ENCODE data around the gene TJP3.
"Not testable (repeated sequence)": the region's sequence is repeated elsewhere in the genome, so short reads cannot be mapped to it uniquely, and the experiment has no call there.

TJP3 gene, protein sequence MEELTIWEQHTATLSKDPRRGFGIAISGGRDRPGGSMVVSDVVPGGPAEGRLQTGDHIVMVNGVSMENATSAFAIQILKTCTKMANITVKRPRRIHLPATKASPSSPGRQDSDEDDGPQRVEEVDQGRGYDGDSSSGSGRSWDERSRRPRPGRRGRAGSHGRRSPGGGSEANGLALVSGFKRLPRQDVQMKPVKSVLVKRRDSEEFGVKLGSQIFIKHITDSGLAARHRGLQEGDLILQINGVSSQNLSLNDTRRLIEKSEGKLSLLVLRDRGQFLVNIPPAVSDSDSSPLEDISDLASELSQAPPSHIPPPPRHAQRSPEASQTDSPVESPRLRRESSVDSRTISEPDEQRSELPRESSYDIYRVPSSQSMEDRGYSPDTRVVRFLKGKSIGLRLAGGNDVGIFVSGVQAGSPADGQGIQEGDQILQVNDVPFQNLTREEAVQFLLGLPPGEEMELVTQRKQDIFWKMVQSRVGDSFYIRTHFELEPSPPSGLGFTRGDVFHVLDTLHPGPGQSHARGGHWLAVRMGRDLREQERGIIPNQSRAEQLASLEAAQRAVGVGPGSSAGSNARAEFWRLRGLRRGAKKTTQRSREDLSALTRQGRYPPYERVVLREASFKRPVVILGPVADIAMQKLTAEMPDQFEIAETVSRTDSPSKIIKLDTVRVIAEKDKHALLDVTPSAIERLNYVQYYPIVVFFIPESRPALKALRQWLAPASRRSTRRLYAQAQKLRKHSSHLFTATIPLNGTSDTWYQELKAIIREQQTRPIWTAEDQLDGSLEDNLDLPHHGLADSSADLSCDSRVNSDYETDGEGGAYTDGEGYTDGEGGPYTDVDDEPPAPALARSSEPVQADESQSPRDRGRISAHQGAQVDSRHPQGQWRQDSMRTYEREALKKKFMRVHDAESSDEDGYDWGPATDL

DNA sequence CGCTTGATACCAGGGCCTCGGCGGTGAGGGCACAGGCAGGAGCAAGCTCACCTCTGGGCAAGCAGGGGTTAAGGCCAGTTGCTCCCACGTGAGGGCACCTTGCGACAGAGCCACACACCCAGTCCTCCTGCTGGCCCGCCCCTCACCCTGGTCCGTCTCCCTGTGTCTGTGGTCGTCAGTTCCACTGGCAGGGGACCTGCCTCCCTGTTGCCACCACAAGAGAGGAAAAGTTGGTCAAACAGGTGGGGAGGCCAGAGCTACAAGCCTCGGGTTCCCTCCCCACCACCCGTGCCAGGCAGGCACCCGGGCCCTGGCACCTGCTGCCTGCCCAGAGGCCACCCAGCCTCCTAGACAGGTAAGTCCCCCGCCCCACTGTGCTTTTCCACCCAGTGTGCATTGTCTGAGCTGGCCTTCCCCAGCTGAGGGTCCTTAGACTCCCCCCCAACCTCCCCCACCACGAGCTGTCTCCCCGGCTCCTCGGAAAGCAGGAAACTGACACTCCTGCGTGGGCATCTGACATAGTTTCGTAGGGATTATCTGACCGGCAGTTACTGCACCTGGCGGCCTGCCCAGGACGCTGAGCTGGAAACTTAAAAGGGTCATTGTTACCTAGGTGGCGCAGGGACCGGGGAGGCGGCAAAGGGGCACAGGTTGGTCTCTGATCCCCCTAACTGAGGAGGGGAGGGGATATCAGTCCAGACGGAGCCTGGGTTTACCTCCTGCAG lies at the start of gene TJP3:
TSS of gene TJP3 (plus strand) at position 178 of the 725 bp plus-strand sequence. CDS start 20,049 bp downstream, outside the sequence.
- DNase-seq (ENCODE audit: low read depth in 2 of 2), result no peak

DNA sequence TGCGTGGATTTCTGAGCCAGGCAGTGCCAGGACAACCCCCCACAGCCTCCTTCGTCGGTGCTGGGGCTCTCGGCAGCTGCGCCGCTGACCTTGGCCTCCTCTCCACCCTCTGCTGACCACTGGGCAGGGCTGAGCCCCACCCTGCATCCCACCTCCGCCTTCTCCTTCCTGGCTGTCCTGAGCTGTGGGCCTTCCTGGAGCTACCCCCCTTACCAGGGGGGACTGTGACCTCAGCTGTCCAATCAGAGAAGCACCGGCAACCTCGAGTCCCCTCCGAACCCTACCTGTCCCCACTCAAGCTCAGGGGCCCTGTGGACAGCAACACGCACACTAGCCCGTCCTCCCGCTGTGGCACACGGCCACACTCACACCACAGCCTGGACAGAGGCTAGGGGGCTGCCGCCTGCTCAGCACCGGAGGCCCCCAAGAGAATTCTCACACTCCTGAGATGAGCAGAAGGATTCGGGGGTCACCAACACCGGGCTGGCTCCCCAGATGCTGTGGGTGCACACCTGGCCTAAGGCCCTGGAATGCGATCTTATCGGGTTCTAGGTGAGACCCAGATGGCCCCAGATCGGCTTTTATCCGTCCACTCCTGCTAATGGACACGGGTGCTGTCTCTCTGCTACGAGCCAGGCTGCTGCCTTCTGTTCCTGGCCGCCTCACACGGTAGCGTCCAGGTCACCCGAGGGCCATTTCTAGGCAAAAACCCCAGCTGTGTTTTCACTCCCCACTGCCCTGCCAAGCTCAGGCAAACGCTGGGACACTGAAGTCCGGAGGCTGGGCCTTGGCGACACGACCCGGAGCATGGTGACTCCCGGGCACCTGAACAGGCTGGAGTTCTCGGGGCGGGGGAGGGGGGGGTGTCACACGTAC lies 49.1 kb upstream of the TJP3 start:
- DNase-seq (ENCODE audit: low read depth in 2 of 2), result no peak

DNA sequence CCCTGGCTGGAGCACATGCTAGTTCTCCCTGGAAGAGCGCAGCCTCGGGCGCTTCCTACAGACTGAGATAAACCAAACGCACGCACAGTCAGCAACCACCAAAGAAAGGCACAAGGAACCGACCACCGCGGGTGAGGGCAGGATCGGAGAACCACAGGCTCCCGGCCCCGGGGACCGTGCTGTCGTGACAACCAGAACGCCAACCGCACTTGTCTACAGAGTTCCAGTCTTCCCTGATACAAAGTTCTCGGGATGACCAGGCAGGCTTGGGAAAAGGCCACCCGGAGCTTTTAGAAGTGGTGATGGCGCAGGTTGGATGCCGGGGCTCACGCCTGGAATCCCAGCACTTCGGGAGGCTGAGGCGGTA lies 48.5 kb upstream of the TJP3 start:
- no peak for DNase-seq (ENCODE audit: low read depth in 2 of 2)

DNA sequence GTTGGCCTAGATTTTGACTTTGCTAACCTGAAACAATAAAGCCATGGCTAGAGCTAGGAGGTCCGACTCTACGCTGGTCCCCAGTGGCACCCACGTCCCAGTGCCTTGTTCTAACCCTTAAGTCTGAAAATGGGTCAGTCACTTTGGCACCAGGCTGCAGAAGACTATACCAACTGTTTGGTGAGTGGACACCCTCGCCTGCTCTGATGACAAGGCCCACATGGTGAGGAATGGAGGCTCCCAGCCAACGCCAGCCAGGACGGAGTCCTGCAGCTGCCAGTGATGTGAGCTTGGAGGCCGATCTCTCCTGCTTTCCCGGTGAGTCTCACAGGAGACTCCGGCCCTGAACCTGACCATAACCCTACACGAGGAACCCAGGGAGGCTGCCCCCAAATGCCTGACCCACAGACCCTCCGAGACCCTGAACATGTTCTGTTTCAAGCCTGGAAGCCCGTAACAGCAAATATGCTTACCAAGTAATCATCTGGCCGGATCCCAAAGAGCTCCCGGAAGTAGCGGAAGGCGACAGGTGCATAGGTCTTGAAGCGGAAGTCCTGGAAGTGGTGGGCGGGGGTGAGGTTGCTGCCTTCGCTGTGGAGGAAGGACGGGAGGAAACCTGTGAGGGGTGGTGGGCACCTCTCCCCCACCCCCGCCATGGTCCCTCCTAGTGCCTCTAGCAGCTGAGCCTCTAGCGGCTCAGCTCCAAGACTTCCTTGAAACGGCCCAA lies 47.5 kb upstream of the TJP3 start:
- DNase-seq (ENCODE audit: low read depth in 2 of 2), result no peak

DNA sequence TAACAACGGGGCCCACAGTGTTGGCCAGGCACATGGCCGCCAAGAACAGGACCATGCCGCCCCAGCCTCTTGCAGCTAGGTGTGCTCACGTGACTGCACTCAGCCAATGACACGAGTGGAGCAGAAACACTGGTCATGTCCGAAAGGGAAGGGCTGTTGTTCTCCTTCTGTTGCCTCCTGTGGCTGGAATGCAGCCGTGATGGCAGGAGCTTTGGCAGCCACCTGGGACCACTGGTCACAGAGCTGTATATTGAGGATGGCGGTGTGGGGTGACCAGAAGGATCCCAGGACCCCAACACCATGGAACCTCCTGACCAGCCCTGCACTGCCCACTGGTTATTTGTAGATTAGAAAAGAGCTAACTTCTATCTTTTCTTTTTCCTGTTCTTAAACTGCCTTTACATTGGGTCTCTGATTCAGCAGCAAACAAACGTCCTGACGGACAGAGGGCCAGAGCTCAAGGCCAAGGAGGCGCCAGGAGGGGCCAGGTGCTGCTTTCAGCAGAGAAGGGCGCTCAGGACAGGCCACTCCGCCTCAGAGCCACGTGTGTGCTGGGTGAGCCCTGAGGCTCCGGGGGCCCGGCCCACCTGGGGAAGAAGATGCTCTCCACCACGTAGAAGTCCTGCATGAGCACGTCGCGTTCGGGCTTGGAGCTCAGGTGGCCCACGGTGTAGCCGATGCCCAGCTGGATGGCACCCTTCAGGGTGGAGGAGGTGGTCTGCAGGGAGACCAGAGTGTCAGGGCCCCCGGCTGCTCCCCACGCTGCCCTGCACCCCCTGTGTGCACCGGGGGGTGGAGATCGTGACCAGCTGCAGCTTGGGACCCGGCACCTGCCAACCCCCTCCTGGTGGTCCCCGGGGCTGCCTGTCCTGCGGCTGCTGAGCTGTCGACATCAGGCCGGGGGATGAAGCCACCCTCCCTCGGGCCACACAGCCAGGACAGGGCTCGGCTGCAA lies 46.6 kb upstream of the TJP3 start:
- DNase-seq (ENCODE audit: low read depth in 2 of 2), result no peak

DNA sequence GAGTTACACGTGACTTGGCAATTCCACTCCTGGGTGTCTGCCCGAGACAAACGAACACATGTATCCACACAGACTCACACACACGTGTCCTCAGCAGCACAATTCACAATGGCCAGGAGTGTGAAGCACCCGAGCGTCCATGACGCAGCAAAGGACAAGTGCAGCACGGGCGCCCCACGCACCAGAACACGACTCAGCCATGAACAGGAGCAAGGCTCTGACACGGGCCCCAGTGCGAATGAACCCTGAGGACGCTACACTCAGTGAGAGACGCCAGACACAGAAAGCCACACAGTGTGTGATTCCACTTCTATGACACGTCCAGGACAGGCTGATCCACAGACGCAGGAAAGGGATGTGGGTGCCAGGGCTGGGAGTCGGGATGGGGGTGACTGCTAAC lies 44.3 kb upstream of the TJP3 start:
- no peak for DNase-seq (ENCODE audit: low read depth in 2 of 2)

DNA sequence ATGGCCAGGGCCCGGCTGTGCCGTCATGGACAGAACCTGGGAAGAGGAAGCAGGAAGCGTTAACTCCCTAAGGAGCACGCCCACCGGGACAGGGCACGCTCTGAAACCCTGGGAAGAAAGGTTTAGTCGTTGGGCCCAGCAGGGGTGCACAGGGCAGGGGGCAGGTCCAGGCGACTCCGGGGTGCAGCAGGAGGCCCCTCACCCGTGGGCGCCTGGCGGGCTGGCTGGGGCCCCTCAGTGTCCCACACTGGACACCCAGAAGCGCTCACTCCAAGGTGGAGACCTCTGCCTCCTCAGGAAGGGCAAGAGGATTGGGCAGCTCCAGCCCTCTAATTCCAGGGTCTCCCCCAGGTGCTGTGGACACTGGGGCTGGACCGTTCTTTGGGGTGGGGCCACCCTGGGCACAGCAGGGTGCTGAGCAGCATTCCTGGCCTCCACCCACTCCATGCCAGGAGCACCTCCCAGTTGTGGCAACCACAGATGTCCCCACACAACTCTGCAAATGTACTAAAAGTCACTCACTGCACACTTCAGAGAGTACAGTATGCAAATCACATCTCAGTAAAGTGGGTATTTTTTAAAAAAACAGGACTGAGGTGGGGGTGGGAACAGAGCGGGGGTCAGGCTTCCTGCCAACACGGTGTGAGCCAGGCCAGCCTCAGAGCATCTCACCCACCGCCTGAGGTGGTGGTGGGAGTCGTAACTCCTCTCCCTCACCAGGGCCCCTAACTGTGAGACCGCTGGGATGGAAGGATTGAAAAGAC lies 43.1 kb upstream of the TJP3 start:
- DNase-seq (ENCODE audit: low read depth in 2 of 2), result no peak

DNA sequence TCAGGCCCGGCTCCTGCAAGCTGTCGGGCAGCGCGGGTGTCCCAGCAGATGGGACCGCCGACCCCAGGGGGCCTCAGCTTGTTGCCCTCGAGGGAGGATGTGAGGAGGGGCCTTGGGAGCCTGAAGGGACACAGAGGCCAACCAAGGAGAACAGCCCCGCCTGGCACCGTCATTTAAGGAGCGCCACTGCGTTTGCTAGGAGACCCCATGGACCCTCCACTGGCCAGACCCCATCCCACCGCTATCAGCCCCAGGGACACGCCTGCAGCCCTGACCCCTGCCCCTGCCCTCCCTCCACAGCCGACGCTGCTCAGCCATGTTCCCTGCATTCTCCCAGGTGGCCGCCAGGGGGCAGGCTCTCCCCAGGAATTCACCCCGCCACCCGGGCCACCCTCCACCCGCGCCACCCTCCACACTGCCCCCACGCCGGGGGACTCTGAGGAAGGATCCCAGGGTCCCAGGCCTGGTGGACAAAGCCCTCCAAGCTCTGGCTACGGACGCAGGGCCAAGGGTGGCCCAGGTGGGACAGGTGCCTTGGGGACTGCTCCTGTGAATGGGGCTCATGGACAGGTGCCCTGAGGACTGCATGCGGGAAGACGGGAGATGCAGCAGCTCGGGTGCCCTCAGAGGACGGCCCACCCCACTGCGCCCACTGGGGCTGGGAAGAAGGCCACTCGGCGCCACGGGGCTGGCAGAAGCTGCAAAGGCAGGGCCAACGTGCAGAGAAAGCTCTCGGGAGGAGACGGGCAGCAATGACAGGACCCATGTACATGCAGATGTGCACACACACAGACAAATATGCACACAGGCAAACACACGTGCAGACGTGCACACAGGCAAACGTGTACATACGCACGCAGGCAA lies 42.3 kb upstream of the TJP3 start:
- DNase-seq (ENCODE audit: low read depth in 2 of 2), result no peak

DNA sequence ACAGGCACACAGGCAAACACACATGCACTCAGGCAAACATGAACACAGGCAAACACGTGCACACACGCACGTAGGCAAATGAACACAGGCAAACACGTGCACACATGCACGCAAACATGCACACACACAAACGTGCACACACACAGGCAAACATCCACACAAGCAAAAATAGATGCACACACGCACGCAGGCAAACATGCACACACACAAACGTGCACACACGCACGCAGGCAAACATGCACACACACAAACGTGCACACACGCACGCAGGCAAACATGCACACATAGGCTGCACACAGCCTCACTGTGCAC lies 41.7 kb upstream of the TJP3 start:
- not testable (repeated sequence) for DNase-seq (ENCODE audit: low read depth in 2 of 2)

DNA sequence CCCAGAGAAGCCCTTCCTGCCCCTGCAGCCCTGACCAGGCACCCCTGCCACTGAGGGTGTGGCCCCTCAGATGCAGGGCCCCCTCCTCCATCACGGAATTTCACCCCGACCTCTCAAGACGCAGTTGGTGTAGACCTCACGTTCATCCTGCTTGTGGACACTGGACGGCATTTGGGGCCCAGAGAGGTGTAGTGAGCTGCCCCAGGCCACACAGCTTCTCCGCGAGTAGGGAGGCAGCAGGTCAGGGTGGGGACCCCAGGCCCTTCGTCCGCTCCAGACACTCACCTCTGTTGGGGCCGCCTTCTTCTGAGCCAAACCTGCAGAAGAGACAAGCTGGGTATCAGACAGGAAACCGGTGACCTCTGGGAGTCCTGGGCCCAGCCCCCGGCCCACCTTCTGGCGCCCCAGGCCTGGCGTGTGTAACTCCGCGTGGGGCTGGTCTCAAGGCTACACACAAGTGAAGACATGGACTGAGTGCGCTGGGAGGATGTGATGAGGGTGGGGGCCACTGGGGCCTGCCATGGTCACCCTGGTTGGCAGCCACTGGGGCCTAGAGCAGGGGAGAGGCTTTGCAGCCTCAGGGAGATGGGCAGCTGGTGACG lies 41.0 kb upstream of the TJP3 start:
- DNase-seq (ENCODE audit: low read depth in 2 of 2), result no peak

DNA sequence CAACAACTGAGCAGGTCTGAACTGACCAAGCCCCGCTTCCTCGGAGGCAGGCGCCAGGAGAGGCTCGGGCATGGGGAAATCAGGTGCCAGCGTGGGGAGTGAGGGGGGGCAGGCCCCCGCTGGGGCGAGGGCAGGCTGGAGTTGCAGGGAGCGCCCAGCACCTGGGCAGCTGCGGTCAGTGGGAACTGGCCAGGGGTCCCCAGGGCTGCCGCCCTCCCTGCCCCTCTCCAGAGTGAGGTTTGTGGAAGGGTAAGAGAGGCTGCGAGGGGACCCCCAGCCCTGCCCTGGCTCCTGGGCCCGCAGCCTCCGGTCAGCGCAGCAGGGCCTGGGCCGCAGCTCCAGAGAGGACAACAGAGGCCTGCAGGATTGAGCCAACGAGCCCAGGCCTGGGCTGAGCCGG lies 40.4 kb upstream of the TJP3 start:
- no peak for DNase-seq (ENCODE audit: low read depth in 2 of 2)

DNA sequence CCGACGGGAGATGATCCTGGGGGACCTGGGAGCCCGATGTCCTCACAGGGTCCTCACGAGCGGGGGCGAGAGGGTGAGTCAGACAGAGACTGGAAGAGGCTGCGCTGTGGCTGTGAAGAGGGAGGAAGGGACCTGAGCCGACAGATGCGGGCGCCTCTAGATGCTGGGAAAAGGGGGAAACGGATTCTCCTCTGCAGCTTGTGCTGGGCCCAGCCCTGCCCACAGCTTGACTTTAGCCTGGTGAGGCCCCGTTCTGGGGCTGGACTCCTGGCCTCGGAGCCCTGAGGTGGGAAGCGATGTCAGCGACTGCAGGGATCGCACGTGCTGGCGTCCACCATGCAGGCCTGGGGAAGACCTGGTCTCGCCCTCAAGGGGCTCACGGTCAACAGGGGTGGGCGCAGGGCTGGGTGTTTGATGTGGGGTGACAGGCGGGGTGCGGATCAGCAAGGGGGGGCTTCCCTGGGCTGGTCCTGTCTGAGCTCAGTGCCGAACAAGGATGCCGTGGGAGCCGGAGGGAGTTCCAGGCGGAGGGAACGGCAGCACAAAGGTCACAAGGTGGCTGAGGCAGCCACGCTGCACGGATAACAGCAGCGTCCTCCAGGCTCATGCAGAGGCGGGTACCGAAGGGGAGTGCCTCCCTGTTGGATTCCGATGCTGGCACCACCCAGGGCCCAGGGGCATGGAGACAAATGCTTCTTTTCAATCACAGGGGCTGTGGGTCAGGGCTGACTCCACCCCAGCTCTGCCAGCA lies 39.7 kb upstream of the TJP3 start:
- no peak for DNase-seq (ENCODE audit: low read depth in 2 of 2)

DNA sequence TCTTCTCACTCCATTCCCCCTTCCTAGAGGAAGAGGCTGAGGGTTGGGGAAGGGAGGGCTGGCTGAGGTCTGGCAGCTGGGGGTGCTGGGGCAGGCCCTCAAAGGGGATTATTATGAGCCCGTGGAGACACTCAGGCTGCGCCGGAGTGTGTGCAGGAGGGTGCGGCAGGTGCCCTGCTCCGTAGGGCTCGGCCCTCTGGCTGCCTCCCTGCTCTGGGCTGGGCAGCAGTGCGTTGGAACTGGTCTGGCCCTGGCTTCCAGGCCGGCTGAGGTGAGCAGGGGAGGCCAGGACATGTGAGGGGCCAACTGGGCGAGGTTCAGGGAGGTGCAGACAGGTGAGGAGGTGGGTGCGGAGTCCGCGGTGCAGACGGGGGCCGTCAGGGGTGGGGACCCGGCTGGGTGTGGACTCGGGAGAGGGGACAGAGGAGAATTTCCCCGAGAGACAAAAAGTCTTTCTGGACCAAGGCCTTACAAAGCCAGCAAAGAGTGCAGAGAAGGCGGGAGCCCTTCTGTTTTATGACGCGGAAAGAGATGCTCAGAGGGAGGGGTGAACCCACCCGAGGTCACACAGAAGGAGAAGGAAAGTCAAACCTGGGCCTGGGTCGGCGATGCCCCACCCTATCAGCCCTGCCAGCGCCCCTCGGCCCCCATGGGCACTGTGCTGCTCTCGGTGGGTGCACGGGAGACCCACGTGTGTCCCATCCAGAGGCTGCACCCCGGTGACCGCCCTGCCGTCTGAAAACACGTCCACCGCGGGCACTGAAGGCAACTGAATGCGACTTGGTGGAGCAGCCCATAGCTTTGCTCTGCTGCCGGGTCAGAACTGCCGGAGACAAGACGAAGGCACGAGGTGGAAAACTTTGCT lies 38.9 kb upstream of the TJP3 start:
- DNase-seq (ENCODE audit: low read depth in 2 of 2), result no peak

DNA sequence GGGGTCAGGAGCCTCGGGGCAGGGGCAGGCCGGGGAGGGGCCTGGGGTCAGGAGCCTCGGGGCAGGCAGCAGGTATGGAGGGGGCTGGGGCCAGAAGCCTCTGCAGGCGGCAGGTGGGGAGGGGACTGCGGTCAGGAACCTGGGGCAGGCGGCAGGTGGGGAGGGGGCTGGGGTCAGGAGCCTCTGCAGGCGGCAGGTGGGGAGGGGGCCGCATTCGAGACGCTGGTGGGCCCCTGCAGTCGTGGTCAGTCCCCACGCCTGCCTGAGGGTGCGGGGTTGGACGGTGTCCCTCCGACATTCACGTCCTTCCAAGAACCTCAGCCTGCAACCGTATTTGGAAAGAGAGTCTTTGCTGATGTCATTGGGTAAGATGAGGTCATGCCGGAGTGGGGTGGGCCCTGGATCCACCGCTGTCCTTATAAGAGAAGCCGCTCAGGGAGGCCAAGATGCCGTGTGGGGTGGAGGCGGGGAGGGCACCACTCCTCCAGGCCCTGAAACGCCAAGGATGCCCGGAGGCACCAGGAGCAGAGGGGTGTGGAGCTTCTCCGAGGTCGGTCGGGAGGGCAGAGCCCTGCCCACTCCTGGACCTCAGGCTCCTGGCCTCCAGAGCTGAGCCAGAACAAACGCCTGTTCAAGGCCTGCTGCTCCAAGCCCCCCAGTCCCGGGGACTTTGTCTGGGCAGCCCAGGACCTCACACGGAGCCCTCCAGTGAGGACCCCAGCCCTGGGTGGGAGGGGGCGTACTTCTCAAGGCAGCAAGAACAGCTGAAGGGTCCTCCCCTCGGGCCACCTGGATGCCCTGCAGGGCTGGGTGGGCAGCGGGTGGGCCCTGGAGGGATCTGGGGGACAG lies 38.0 kb upstream of the TJP3 start:
- peak; percentile 34 to 35 for DNase-seq (ENCODE audit: low read depth in 2 of 2)

All from fibroblast of skin of left biceps (primary cell).